Activated CD8-positive, alpha-beta memory T cell treated with anti-CD3 and anti-CD28 coated beads, Interleukin-2, amount 10 ng/mL, durations not matched to agents 7 days and 5 days (primary cell): ENCODE results near the gene ROGDI. TPM values are rescaled to one million over a fixed set of nuclear protein-coding genes. Genes with fewer than 3 reads are reported as not detected.
A peak's percentile ranks its signal among the peaks of the same experiment; 100 is the strongest.

Source experiments
- ATAC-seq: fragments of 150-1000 bp; cut with Tn5 transposase; one replicate; pipeline ENCODE4 v1.10.0; 2021; ENCODE audit warnings: moderate library complexity
- CTCF ChIA-PET: fragments of 350-600 bp; sonication (Branson Sonifier 250); formaldehyde crosslinking; loops from one replicate; lab custom pipeline; 2021; ENCODE audit warnings: antibody characterized with exemption; lab: Charles Lee
- DNase-seq: peaks from one replicate; pipeline ENCODE4 v3.0.0-alpha.2; 2020
- H3K27ac Mint-ChIP-seq: one replicate; pipeline ENCODE4 v1.8.0; 2021; ENCODE audit warnings: mild to moderate bottlenecking, mixed read lengths
- H3K27me3 Mint-ChIP-seq: one replicate; pipeline ENCODE4 v1.8.0; 2021; ENCODE audit warnings: mixed read lengths
- H3K36me3 Mint-ChIP-seq: one replicate; pipeline ENCODE4 v1.8.0; 2021; ENCODE audit warnings: mild to moderate bottlenecking, mixed read lengths
- H3K4me1 Mint-ChIP-seq: one replicate; pipeline ENCODE4 v1.8.0; 2021; ENCODE audit warnings: mixed read lengths
- H3K4me3 Mint-ChIP-seq: one replicate; pipeline ENCODE4 v1.8.0; 2021; ENCODE audit warnings: mild to moderate bottlenecking, moderate library complexity, mixed read lengths
- H3K9me3 Mint-ChIP-seq: one replicate; pipeline ENCODE4 v1.8.0; 2022; ENCODE audit warnings: low read depth, mixed read lengths
- total RNA-seq, 2 experiments: library from RNA; stranded (reverse); gene quantifications; one replicate each; pipeline ENCODE4 v1.2.3, GENCODE V29; 2021

ROGDI gene
- total RNA-seq, 2 experiments from 2014 or later = 5.3 to 7.9 TPM

DNA sequence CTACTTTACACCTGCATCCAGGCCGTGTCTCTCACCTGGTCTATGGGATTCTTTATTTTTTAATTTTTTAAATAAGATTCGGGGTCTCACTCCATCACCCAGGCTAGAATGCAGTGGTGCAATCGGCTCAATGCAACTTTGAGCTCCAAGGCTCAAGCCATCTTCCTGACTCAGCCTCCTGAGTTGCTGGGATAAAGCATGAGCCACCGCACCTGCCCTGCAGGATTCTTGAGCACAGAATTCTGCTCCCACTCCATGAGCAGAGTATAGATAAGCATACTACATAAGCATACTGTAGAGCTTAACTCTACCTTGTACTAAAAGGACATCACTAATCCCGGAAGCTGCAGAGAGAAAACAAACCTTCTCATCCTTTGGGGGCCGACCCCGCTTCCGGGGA, 29.2 kb upstream of the ROGDI start:
- H3K4me1 Mint-ChIP-seq = peaks cover 10% of the 10 kb centered on the region
- DNase-seq (no peak), ATAC-seq (no peak)
- no peak overlapping the region for H3K27ac Mint-ChIP-seq
- no peaks in the 10 kb centered on the region for H3K27me3 Mint-ChIP-seq
- CTCF ChIA-PET = no interaction called here
- peaks cover 42% of the 10 kb centered on the region for H3K36me3 Mint-ChIP-seq
- no peak overlapping the region for H3K4me3 Mint-ChIP-seq
- H3K9me3 Mint-ChIP-seq = no peaks in the 10 kb centered on the region

DNA sequence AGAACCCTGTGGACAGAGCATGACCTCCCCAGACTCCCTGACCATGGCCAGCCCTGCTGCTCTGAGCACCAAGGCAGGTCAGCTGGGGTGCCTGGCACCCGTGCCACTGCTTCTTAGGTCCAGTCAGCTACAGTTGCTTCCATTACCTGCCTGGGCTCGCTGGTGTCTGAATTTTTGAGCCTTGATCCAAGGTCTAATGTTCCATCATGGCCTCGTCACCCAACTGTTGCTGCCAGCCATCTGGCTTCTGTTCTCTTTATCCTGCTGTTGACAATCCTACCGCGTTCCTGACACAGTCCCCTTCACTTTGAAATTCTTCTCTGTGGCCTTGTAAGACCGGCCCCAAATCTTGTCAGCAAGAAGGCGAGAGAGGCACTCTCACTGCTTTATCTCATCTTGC, 28.0 kb upstream of the ROGDI start:
- CTCF ChIA-PET = no interaction called here
- H3K27me3 Mint-ChIP-seq = no peaks in the 10 kb centered on the region
- H3K36me3 Mint-ChIP-seq = peaks cover 40% of the 10 kb centered on the region
- DNase-seq (no peak), ATAC-seq (no peak)
- H3K4me3 Mint-ChIP-seq = no peak overlapping the region
- H3K9me3 Mint-ChIP-seq = no peaks in the 10 kb centered on the region
- peaks cover 10% of the 10 kb centered on the region for H3K4me1 Mint-ChIP-seq
- no peak overlapping the region for H3K27ac Mint-ChIP-seq

DNA sequence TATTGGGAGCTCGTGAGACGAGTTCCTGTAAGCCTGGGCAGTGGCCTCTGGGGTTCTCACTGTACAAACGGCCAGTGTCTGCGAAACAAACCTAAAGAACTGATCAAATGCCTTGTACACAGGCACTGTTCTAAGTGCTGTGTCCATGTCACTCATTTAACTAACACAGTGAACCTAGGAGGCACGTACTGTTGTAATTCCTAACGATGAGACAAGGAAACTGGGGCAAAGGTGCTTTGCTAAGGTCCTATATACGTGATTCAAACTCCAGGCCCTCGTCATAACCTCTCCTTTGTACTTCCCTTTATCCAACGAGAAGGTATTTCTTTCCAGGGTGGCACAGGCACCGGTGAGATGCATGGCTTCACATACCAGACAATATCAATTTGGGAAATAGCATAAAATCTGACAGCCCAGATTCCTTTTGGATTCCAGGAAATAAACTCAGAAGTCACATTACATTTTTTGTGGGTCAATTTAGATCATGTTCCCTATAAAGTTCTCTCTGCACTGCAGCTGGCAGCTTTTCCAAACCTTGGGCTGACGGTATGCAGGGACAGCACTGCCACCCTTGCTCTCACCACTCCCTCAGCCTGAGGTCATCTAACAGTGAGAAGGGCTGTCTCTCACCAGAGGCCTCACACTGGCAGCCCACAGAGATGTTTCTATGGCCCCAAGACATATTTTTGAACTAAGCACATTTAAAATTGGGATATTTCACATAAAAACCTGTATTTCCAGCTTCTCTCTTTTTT, 26.3 kb upstream of the ROGDI start:
- CTCF ChIA-PET = no interaction called here
- DNase-seq = no peak
- Mint-ChIP-seq H3K27ac (no peak overlapping the region), H3K9me3 (no peaks in the 10 kb centered on the region), H3K27me3 (no peaks in the 10 kb centered on the region), H3K4me1 (peaks cover 5% of the 10 kb centered on the region), H3K36me3 (peaks cover 46% of the 10 kb centered on the region), H3K4me3 (no peak overlapping the region)
- ATAC-seq = no peak

DNA sequence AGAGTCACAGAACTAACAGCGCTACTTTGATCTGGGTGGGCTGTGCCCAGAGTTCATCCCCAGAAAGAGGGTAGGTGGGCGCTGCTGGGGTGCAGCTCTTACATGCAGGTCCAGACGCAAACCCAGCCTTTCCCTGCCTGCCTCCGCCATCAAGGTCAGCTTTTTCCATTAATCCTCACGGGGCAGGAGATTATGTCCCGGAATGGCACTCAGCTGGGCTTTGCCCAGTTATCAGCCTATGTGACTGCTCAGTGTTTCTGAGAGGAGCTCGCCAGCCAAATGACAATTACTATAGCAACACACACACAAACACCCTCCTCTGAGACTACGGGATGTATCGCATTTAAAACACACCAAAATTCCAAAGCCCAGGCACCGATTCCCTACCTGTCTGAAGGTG, 24.5 kb upstream of the ROGDI start:
- CTCF ChIA-PET = interaction anchor here (0.6 kb wide), 1 partner anchor 147 kb away, joined by 3 read pairs; no protein-coding TSS in a partner anchor
- no peak for ATAC-seq
- Mint-ChIP-seq H3K4me1 (no peaks in the 10 kb centered on the region), H3K9me3 (no peaks in the 10 kb centered on the region), H3K27ac (no peak overlapping the region), H3K4me3 (no peak overlapping the region), H3K36me3 (peaks cover 46% of the 10 kb centered on the region), H3K27me3 (no peaks in the 10 kb centered on the region)
- no peak for DNase-seq

DNA sequence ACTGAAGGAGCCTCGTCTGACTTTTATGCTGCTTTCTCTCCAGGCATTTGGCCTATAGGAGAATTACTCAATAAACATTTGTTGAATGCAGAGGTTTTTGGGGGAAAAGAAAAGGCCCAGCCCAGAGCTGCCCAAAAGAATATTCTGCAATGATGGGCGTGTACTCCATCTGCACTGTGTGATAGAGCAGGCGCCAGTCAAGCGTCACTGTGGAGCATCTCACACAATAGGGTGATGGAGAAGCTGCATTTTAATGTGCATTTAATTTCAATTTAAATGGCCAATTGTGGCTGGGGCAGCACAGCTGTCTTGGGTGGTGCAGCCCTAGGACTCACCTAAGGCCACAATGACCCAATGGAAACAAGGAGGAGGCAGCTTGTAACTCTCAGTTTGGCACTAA, 24.1 kb upstream of the ROGDI start:
- H3K4me1 Mint-ChIP-seq = no peaks in the 10 kb centered on the region
- no peaks in the 10 kb centered on the region for H3K9me3 Mint-ChIP-seq
- no peak for DNase-seq
- CTCF ChIA-PET = no interaction called here
- no peaks in the 10 kb centered on the region for H3K27me3 Mint-ChIP-seq
- H3K27ac Mint-ChIP-seq = no peak overlapping the region
- no peak for ATAC-seq
- no peak overlapping the region for H3K4me3 Mint-ChIP-seq
- peaks cover 45% of the 10 kb centered on the region for H3K36me3 Mint-ChIP-seq

DNA sequence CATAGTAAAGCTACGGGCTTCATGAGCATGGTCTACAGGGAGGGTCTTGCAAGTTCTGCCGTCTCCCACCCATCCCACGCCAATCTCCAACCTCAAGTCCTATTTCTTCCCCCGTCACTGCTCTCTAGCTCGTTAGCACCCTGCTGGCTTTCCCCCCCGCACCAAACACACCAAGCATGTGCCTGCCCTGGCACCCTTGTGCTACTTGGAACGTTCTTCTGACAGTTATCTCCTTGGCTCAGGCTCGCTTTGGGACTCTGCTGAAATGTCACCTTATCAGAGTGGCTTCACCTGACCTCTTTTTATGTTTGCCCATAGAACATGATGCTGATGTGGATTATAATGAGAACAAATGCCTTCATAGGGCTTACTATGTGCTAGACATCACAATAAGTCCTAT, 22.8 kb upstream of the ROGDI start:
- H3K9me3 Mint-ChIP-seq = no peaks in the 10 kb centered on the region
- H3K4me3 Mint-ChIP-seq = no peak overlapping the region
- no peaks in the 10 kb centered on the region for H3K27me3 Mint-ChIP-seq
- H3K36me3 Mint-ChIP-seq = peaks cover 42% of the 10 kb centered on the region
- H3K27ac Mint-ChIP-seq = no peak overlapping the region
- CTCF ChIA-PET = interaction anchor here (1.0 to 1.4 kb wide), 2 partner anchors 9 to 23 kb away, joined by 3 to 5 read pairs; partner anchors contain the start of gene ROGDI
- H3K4me1 Mint-ChIP-seq = no peaks in the 10 kb centered on the region
- no peak for DNase-seq
- ATAC-seq = no peak

DNA sequence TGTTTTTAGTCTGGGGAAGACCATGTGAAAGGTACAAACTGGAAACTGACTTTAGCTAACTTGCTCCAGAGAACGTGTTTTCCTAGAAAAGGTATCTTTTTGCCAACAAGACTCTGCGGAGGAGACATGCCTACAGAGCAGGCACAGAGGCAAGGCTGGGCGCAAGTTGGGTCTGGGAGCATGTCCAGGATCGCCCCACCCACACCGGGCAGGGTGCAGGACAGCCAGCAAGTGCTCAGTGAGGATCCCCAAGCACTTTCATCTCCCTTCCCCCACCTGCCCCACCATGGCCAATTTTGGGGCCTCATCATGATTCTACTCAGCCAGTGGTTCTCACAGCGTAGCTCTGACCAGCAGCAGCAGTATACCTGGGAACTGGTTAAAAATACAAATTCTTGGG, 18.2 kb upstream of the ROGDI start:
- Mint-ChIP-seq H3K4me3 (no peak overlapping the region), H3K36me3 (peaks cover 41% of the 10 kb centered on the region), H3K27ac (no peak overlapping the region), H3K9me3 (no peaks in the 10 kb centered on the region), H3K27me3 (no peaks in the 10 kb centered on the region), H3K4me1 (no peaks in the 10 kb centered on the region)
- CTCF ChIA-PET = no interaction called here
- no peak for DNase-seq
- ATAC-seq = no peak

DNA sequence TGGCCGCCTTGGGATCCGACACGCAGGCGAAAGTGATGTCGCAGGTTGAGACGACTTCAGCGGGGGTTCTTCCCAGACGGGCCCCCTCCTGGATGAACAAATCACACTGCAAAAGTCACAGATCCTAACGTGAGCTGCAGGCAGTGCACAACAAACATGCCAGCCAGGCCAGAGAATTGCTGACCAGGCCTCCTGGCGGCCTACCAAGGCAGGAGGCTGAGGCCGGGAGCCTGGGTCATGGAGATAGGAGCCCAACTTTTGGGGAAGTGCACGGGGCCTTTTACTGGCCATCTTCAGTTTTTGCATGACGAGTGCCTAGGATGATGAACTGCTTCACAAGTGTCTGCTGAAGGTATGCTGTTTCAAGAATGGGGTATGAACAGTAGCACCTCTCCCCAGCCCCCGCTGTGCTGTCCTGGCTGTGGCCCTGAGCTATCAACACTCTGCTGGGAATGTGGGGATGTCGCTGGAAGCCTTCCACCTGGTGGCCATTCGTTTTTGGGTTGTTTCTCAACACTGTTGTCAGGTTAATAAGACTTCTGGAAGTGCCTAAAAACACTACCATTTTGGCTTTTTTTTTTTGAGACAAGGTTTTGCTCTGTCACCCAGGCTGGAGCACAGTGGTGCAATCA, 12.2 kb upstream of the ROGDI start:
- Mint-ChIP-seq H3K4me1 (no peaks in the 10 kb centered on the region), H3K4me3 (no peak overlapping the region), H3K27ac (no peak overlapping the region), H3K36me3 (peaks cover 36% of the 10 kb centered on the region), H3K9me3 (no peaks in the 10 kb centered on the region), H3K27me3 (no peaks in the 10 kb centered on the region)
- no peak for ATAC-seq
- CTCF ChIA-PET = no interaction called here
- DNase-seq = no peak

DNA sequence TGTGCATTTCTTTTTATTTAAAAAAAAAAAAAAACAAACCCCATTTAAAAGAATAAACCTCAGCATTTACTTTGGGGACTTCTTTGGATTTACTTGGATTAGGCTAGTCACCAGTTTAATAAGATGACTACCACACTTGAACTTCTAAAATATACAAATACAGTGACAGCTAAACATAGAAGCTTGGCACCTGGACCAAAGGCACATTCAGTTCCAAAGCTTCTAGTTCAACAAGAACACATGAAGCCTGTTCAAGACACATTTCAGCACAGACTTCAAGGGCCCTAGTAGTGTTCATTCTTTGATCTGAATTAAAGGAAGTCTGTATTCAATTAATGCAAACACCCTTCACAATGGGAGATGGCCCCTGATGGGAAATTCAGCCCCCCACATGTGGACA, 11.6 kb upstream of the ROGDI start:
- Mint-ChIP-seq H3K4me3 (no peak overlapping the region), H3K36me3 (peaks cover 36% of the 10 kb centered on the region), H3K27me3 (no peaks in the 10 kb centered on the region), H3K27ac (no peak overlapping the region), H3K9me3 (no peaks in the 10 kb centered on the region), H3K4me1 (no peaks in the 10 kb centered on the region)
- ATAC-seq (no peak), DNase-seq (no peak)
- CTCF ChIA-PET = no interaction called here

DNA sequence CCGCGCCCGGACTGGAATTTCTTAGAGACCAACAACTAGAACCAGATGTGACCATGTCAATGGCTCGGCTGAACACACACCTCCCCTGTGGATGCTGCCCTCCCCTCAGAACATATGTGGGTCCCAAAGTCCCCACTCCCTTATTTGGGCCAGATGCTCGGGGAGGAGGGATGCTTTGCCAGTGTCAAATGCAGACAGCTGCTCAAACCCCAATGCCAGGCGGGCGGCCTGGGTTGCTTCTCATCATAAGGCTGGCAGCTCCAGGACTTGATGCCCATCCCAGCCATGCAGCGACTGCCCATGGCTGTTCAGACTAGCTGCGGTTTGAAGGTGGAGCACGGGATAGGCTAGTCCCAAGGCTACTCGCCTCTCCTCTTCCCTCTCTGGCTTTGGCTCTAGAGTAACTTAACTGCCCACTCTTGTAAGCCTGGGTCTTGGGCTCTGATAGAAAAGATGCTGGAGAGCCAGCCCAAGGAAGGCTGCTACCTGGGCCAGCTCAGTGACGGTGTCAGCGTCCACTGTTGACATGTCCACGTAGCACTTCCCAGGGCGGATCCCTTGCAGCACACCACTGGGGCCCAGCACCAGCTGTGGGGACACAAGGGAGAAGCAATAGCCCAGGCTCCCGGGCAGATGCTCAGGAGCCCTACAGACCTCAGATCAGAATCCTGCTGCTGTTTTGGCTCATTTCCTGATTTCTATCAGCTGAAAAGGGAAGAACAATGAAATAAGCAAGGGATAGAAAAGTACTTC, 11.0 kb upstream of the ROGDI start:
- no peaks in the 10 kb centered on the region for H3K4me1 Mint-ChIP-seq
- H3K27me3 Mint-ChIP-seq = no peaks in the 10 kb centered on the region
- no peaks in the 10 kb centered on the region for H3K9me3 Mint-ChIP-seq
- peaks cover 33% of the 10 kb centered on the region for H3K36me3 Mint-ChIP-seq
- DNase-seq (no peak), ATAC-seq (no peak)
- CTCF ChIA-PET = no interaction called here
- H3K4me3 Mint-ChIP-seq = no peak overlapping the region
- peak overlapping the region; percentile 32 for H3K27ac Mint-ChIP-seq

DNA sequence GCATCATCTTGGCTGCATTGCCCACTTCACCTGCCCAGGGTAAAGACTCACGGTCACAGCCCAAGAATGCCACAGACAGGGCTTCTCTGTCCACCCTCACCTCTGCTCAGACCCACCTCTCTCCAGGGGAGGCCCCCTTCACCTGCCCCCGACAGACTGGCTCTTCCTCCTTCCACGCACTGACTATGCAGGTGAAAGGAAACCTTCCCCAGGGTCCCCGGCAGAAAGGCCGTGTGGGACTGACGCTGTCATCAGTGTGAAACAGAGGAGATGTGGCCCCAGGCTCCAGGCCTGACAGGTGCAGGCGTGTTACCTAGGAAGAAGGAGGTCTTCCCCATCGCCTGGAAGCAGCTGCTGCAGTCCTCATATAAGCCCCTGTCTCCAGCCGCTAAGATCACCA, 9.3 kb upstream of the ROGDI start:
- CTCF ChIA-PET = interaction anchor here (1.3 kb wide), 1 partner anchor 9 kb away, joined by 6 read pairs; the partner anchor contains the start of gene ROGDI
- no peak overlapping the region for H3K27ac Mint-ChIP-seq
- H3K4me3 Mint-ChIP-seq = no peak overlapping the region
- H3K36me3 Mint-ChIP-seq = peaks cover 35% of the 10 kb centered on the region
- DNase-seq = no peak
- no peaks in the 10 kb centered on the region for H3K27me3 Mint-ChIP-seq
- no peaks in the 10 kb centered on the region for H3K4me1 Mint-ChIP-seq
- ATAC-seq = no peak
- no peaks in the 10 kb centered on the region for H3K9me3 Mint-ChIP-seq

DNA sequence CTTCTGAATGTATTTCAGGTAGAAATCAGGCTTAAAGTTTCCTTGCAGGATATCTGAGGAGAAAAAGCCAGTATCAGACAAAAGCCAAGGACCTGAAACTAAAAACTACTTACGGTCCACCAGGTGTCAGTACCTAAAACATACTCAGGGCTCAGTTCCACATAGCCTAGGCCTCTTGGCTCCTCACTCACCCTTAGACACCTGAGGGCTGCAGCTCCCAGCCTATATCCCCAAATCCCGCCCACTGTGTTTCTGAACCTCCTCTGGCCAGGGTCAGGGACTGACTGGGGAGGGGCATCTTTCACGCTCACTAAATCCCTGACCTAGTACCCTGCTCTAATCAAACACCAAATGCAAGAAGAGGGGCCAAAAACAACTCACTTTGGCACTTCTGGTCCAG, 8.8 kb upstream of the ROGDI start:
- DNase-seq (no peak), ATAC-seq (no peak)
- H3K27ac Mint-ChIP-seq = no peak overlapping the region
- no peak overlapping the region for H3K4me3 Mint-ChIP-seq
- peaks cover 33% of the 10 kb centered on the region for H3K36me3 Mint-ChIP-seq
- H3K27me3 Mint-ChIP-seq = no peaks in the 10 kb centered on the region
- no peaks in the 10 kb centered on the region for H3K9me3 Mint-ChIP-seq
- CTCF ChIA-PET = interaction anchor here (0.7 kb wide), 1 partner anchor 46 kb away, joined by 3 read pairs; no protein-coding TSS in a partner anchor
- H3K4me1 Mint-ChIP-seq = no peaks in the 10 kb centered on the region

DNA sequence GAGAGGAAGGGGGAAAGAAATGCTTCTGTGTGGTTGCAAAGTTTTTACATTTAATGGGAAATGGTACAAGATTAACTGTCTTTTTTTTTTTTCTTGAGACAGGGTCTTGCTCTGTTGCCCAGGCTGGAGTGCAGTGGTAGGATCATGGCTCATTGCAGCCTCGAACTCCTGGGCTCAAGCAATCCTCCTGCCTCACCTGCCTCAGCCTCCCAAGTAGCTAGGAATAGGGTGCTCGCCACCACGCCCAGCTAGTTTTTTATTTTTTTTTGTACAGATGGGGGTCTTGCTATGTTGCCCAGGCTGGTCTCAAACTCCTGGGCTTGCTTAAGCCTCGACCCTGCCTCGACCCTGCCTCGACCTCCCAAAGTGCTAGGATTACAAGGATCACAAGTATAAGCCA, 3.8 kb upstream of the ROGDI start:
- no peak for ATAC-seq
- Mint-ChIP-seq H3K4me3 (no peak overlapping the region), H3K9me3 (no peaks in the 10 kb centered on the region), H3K4me1 (peaks cover 10% of the 10 kb centered on the region), H3K27ac (no peak overlapping the region), H3K36me3 (peaks cover 14% of the 10 kb centered on the region), H3K27me3 (no peaks in the 10 kb centered on the region)
- CTCF ChIA-PET = no interaction called here
- DNase-seq = no peak
